Measurements from ENCODE around the gene SMCO4. TPM values are rescaled to one million over a fixed set of nuclear protein-coding genes. Genes with fewer than 3 reads are reported as not detected.

Gene SMCO4
- total RNA-seq, 8 experiments from 2014 or later = 1.1 to 19.2 (median 5.8) TPM

- Histone ChIP-seq H3K4me1 (replicated peaks in 1 of 2) (no peaks in the 10 kb centered on the region), H3K27ac (no peak overlapping the region), H3K4me3 (no peak overlapping the region)
- WGBS, 10 experiments = 90 to 100% (median 95%) methylated on average over 1 to 6 of the region's 6 CpGs; no CpG with 5 or more reads in 4 of the 10 experiments
- in situ Hi-C loops (cut with MboI; ENCODE audit: low pct_unique_long_range_greater_than_20kb in 2 of 9, low sequenced_read_pairs in 9 of 9, unreplicated experiment in 9 of 9) = no loop called here
- ATAC-seq (replicated peaks in 6 of 8) = no peak
These were observed 19.0 kb downstream of the SMCO4 start for GRCh38 chr11:93524173-93524536.

- ATAC-seq (replicated peaks in 6 of 8) = no peak
- 43 to 100% (median 88%) methylated on average over 1 to 5 of the region's 5 CpGs for WGBS, 10 experiments
- Histone ChIP-seq H3K4me3 (no peak overlapping the region), H3K27ac (no peak overlapping the region), H3K4me1 (replicated peaks in 1 of 2) (no peaks in the 10 kb centered on the region)
- in situ Hi-C loops (cut with MboI; ENCODE audit: low pct_unique_long_range_greater_than_20kb in 2 of 9, low sequenced_read_pairs in 9 of 9, unreplicated experiment in 9 of 9) = no loop called here
These were observed 22.3 kb downstream of the SMCO4 start for GRCh38 chr11:93520726-93521509.

- Histone ChIP-seq H3K4me3 (no peak overlapping the region), H3K4me1 (replicated peaks in 1 of 2) (no peaks in the 10 kb centered on the region), H3K27ac (no peak overlapping the region)
- ATAC-seq (replicated peaks in 6 of 8) = no peak
- in situ Hi-C loops (cut with MboI; ENCODE audit: low pct_unique_long_range_greater_than_20kb in 2 of 9, low sequenced_read_pairs in 9 of 9, unreplicated experiment in 9 of 9) = no loop called here
- 40 to 100% (median 60%) methylated on average over 1 of the region's 1 CpG; no CpG with 5 or more reads in 3 of the 10 experiments for WGBS, 10 experiments
These were observed 24.0 kb downstream of the SMCO4 start for GRCh38 chr11:93519179-93519578.

- in situ Hi-C loops (cut with MboI; ENCODE audit: low pct_unique_long_range_greater_than_20kb in 2 of 9, low sequenced_read_pairs in 9 of 9, unreplicated experiment in 9 of 9) = no loop called here
- Histone ChIP-seq H3K27ac (no peak overlapping the region), H3K4me3 (no peak overlapping the region), H3K4me1 (replicated peaks in 1 of 2) (no peaks in the 10 kb centered on the region)
- WGBS, 10 experiments = 50 to 100% (median 89%) methylated on average over 1 to 3 of the region's 3 CpGs
- ATAC-seq (replicated peaks in 6 of 8) = no peak
These were observed 25.1 kb downstream of the SMCO4 start for GRCh38 chr11:93518081-93518480.

GRCh38 chr11:93517611-93518010, 25.6 kb downstream of the SMCO4 start:
- in situ Hi-C loops (cut with MboI; ENCODE audit: low pct_unique_long_range_greater_than_20kb in 2 of 9, low sequenced_read_pairs in 9 of 9, unreplicated experiment in 9 of 9) = no loop called here
- Histone ChIP-seq H3K4me1 (replicated peaks in 1 of 2) (no peaks in the 10 kb centered on the region), H3K4me3 (no peak overlapping the region), H3K27ac (no peak overlapping the region)
- whole genome bisulfite sequencing, 10 experiments = 81 to 100% (median 99%) methylated on average over 1 to 4 of the region's 4 CpGs
- ATAC-seq (replicated peaks in 6 of 8) = no peak

GRCh38 chr11:93517041-93517440, 26.1 kb downstream of the SMCO4 start:
- no peak for ATAC-seq (replicated peaks in 6 of 8)
- Histone ChIP-seq H3K4me1 (replicated peaks in 1 of 2) (no peaks in the 10 kb centered on the region), H3K4me3 (no peak overlapping the region), H3K27ac (no peak overlapping the region)
- WGBS, 10 experiments = 69 to 100% (median 89%) methylated on average over 2 to 4 of the region's 4 CpGs; no CpG with 5 or more reads in 5 of the 10 experiments
- in situ Hi-C loops (cut with MboI; ENCODE audit: low pct_unique_long_range_greater_than_20kb in 2 of 9, low sequenced_read_pairs in 9 of 9, unreplicated experiment in 9 of 9) = no loop called here

- in situ Hi-C loops (cut with MboI; ENCODE audit: low pct_unique_long_range_greater_than_20kb in 2 of 9, low sequenced_read_pairs in 9 of 9, unreplicated experiment in 9 of 9) = no loop called here
These were observed 27.7 kb downstream of the SMCO4 start for GRCh38 chr11:93515441-93516025.

GRCh38 chr11:93514712-93515111, 28.5 kb downstream of the SMCO4 start:
- H3K4me3 ChIP-seq = no peak overlapping the region
- WGBS, 10 experiments = 29 to 95% (median 82%) methylated on average over 1 to 4 of the region's 4 CpGs
- in situ Hi-C loops (cut with MboI; ENCODE audit: low pct_unique_long_range_greater_than_20kb in 2 of 9, low sequenced_read_pairs in 9 of 9, unreplicated experiment in 9 of 9) = no loop called here
- H3K27ac ChIP-seq = no peak overlapping the region
- no peaks in the 10 kb centered on the region for H3K4me1 ChIP-seq (replicated peaks in 1 of 2)
- no peak for ATAC-seq (replicated peaks in 6 of 8)

More at GRCh38 chr11:93515441-93516025, 27.7 kb downstream of the SMCO4 start:
- no peak for ATAC-seq (replicated peaks in 6 of 8)
- Histone ChIP-seq H3K4me1 (replicated peaks in 1 of 2) (no peaks in the 10 kb centered on the region), H3K4me3 (no peak overlapping the region), H3K27ac (no peak overlapping the region)
- 50 to 100% (median 79%) methylated on average over 1 to 5 of the region's 5 CpGs; no CpG with 5 or more reads in 1 of the 10 experiments for WGBS, 10 experiments

GRCh38 chr11:93513772-93514171, 29.4 kb downstream of the SMCO4 start:
- in situ Hi-C loops (cut with MboI; ENCODE audit: low pct_unique_long_range_greater_than_20kb in 2 of 9, low sequenced_read_pairs in 9 of 9, unreplicated experiment in 9 of 9) = no loop called here
- no peaks in the 10 kb centered on the region for H3K4me1 ChIP-seq (replicated peaks in 1 of 2)
- ATAC-seq (replicated peaks in 6 of 8) = no peak
- H3K27ac ChIP-seq = no peak overlapping the region
- no peak overlapping the region for H3K4me3 ChIP-seq
- WGBS, 10 experiments = 20 to 85% (median 65%) methylated on average over 1 to 4 of the region's 4 CpGs; no CpG with 5 or more reads in 4 of the 10 experiments

GRCh38 chr11:93512949-93513667, 30.1 kb downstream of the SMCO4 start:
- H3K4me3 ChIP-seq = no peak overlapping the region
- H3K4me1 ChIP-seq (replicated peaks in 1 of 2) = no peaks in the 10 kb centered on the region
- in situ Hi-C loops (cut with MboI; ENCODE audit: low pct_unique_long_range_greater_than_20kb in 2 of 9, low sequenced_read_pairs in 9 of 9, unreplicated experiment in 9 of 9) = no loop called here
- ATAC-seq (replicated peaks in 6 of 8) = no peak
- no peak overlapping the region for H3K27ac ChIP-seq
- 80 to 100% (median 100%) methylated on average over 1 to 3 of the region's 3 CpGs; no CpG with 5 or more reads in 4 of the 10 experiments for WGBS, 10 experiments

GRCh38 chr11:93512073-93512475, 31.1 kb downstream of the SMCO4 start:
- Histone ChIP-seq H3K4me1 (replicated peaks in 1 of 2) (no peaks in the 10 kb centered on the region), H3K4me3 (no peak overlapping the region), H3K27ac (no peak overlapping the region)
- no peak for ATAC-seq (replicated peaks in 6 of 8)
- 21 to 100% (median 86%) methylated on average over 1 to 4 of the region's 4 CpGs; no CpG with 5 or more reads in 1 of the 10 experiments for WGBS, 10 experiments
- in situ Hi-C loops (cut with MboI; ENCODE audit: low pct_unique_long_range_greater_than_20kb in 2 of 9, low sequenced_read_pairs in 9 of 9, unreplicated experiment in 9 of 9) = no loop called here

GRCh38 chr11:93510196-93510873, 32.9 kb downstream of the SMCO4 start:
- Histone ChIP-seq H3K27ac (no peak overlapping the region), H3K4me1 (replicated peaks in 1 of 2) (no peaks in the 10 kb centered on the region), H3K4me3 (no peak overlapping the region)
- ATAC-seq (replicated peaks in 6 of 8) = peak in 2 of 8 experiments; percentile 59 to 84
- WGBS, 10 experiments = 17 to 100% (median 83%) methylated on average over 1 to 2 of the region's 3 CpGs; no CpG with 5 or more reads in 4 of the 10 experiments
- in situ Hi-C loops (cut with MboI; ENCODE audit: low pct_unique_long_range_greater_than_20kb in 2 of 9, low sequenced_read_pairs in 9 of 9, unreplicated experiment in 9 of 9) = no loop called here

- in situ Hi-C loops (cut with MboI; ENCODE audit: low pct_unique_long_range_greater_than_20kb in 2 of 9, low sequenced_read_pairs in 9 of 9, unreplicated experiment in 9 of 9) = no loop called here
- H3K4me3 ChIP-seq = no peak overlapping the region
- ATAC-seq (replicated peaks in 6 of 8) = no peak
- WGBS, 10 experiments = 43 to 100% (median 90%) methylated on average over 1 of the region's 1 CpG; no CpG with 5 or more reads in 2 of the 10 experiments
- H3K27ac ChIP-seq = no peak overlapping the region
- no peaks in the 10 kb centered on the region for H3K4me1 ChIP-seq (replicated peaks in 1 of 2)
These were observed 35.7 kb downstream of the SMCO4 start for GRCh38 chr11:93507517-93507916.

All from motor neuron (in vitro differentiated cells).